WTC11 (cell line): ENCODE data around the gene PCSK1N. TPM values are rescaled to one million over a fixed set of nuclear protein-coding genes. Genes with fewer than 3 reads are reported as not detected.
"Not testable (repeated sequence)": the region's sequence is repeated elsewhere in the genome, so short reads cannot be mapped to it uniquely, and the experiment has no call there.

Source experiments
- ATAC-seq: fragments of 200-7000 bp; cut with Tn5 transposase; 2 replicates; pipeline ENCODE4 v1.10.0; 2021; ENCODE audit warnings: mild to moderate bottlenecking, moderate library complexity
- Bru-seq: library from RNA; stranded (reverse); fragments of 400-500 nt; gene quantifications from one replicate; lab custom pipeline; 2021; lab: Mats Ljungman, UMichigan
- CTCF ChIA-PET: fragments of 300-600 bp; sonication (Branson Sonifier 250); formaldehyde crosslinking; loops from one replicate; lab custom pipeline; 2021; ENCODE audit warnings: antibody characterized with exemption; lab: Charles Lee
- POLR2A ChIA-PET: fragments of 350-600 bp; sonication (Branson Sonifier 250); formaldehyde crosslinking; loops from one replicate; lab custom pipeline; 2021; ENCODE audit warnings: antibody characterized with exemption; lab: Charles Lee
- DNase-seq: peaks from one replicate; pipeline ENCODE4 v3.0.0; 2021; ENCODE audit warnings: low spot score
- H3K27ac Mint-ChIP-seq: 2 replicates; pipeline ENCODE4 v1.8.0; 2021; ENCODE audit warnings: mixed read lengths
- H3K27me3 Mint-ChIP-seq: 2 replicates; pipeline ENCODE4 v1.8.0; 2021; ENCODE audit warnings: low read depth, mild to moderate bottlenecking, moderate library complexity, mixed read lengths
- H3K36me3 Mint-ChIP-seq: 2 replicates; pipeline ENCODE4 v1.8.0; 2021; ENCODE audit warnings: mixed read lengths
- H3K4me1 Mint-ChIP-seq: 2 replicates; pipeline ENCODE4 v1.8.0; 2022; ENCODE audit warnings: mixed read lengths
- H3K4me3 Mint-ChIP-seq: 2 replicates; pipeline ENCODE4 v1.8.0; 2021; ENCODE audit warnings: mild to moderate bottlenecking, moderate library complexity, mixed read lengths
- H3K9me3 Mint-ChIP-seq: 2 replicates; pipeline ENCODE4 v1.8.0; 2021; ENCODE audit warnings: mixed read lengths
- ATF1 ChIP-seq: sonication (generic); formaldehyde crosslinking; IDR thresholded peaks from 2 replicates; pipeline ENCODE4 v1.8.1; 2023; ENCODE audit warnings: mild to moderate bottlenecking, moderate library complexity, missing genetic modification reagents
- ATF2 ChIP-seq: sonication (generic); formaldehyde crosslinking; IDR thresholded peaks from 2 replicates; pipeline ENCODE4 v1.8.1; 2022; ENCODE audit warnings: low read depth, missing genetic modification reagents, borderline replicate concordance
- EMX1 ChIP-seq: fragments of 250-450 bp; sonication (Bioruptor Pico); IDR thresholded peaks from 2 replicates; pipeline ENCODE4 v1.8.0; 2021; ENCODE audit warnings: mild to moderate bottlenecking
- FOXP4 ChIP-seq: sonication (generic); formaldehyde crosslinking; IDR thresholded peaks from 2 replicates; pipeline ENCODE4 v1.8.0; 2022; ENCODE audit warnings: mild to moderate bottlenecking, missing genetic modification reagents
- HMGXB4 ChIP-seq: sonication (generic); formaldehyde crosslinking; IDR thresholded peaks from 2 replicates; pipeline ENCODE4 v1.8.1; 2023; ENCODE audit warnings: mild to moderate bottlenecking, moderate library complexity, missing genetic modification reagents
- TEAD4 ChIP-seq: sonication (generic); formaldehyde crosslinking; IDR thresholded peaks from 2 replicates; pipeline ENCODE4 v1.8.0; 2022; ENCODE audit warnings: mild to moderate bottlenecking, missing genetic modification reagents
- ZNF263 ChIP-seq: sonication (generic); formaldehyde crosslinking; IDR thresholded peaks from 2 replicates; pipeline ENCODE4 v1.8.1; 2022; ENCODE audit warnings: low read depth, mild to moderate bottlenecking, moderate library complexity, missing genetic modification reagents
- ZNF423 ChIP-seq: fragments of 250-450 bp; sonication (Bioruptor Pico); IDR thresholded peaks from 2 replicates; pipeline ENCODE4 v2.1.2; 2022; ENCODE audit warnings: mild to moderate bottlenecking, moderate library complexity
- ZNF512 ChIP-seq: sonication (generic); formaldehyde crosslinking; IDR thresholded peaks from 2 replicates; pipeline ENCODE4 v1.8.1; 2022; ENCODE audit warnings: missing genetic modification reagents, borderline replicate concordance
- long read RNA-seq, 3 experiments: library from RNA in 1 of 3; library from capped mRNA in 1 of 3; library from polyadenylated mRNA in 1 of 3; unstranded in 2 of 3; stranded (forward) in 1 of 3; transcript quantifications; one replicate each; pipeline ENCODE4 v2.0.0, GENCODE V29; 2021
- total RNA-seq: library from RNA; stranded (reverse); gene quantifications from 3 replicates; pipeline ENCODE4 v1.2.3, GENCODE V29; 2021
- TF ChIP-seq, protein P1 (sequence below): sonication (generic); formaldehyde crosslinking; IDR thresholded peaks from 2 replicates; pipeline ENCODE4 v1.8.0; 2023; ENCODE audit warnings: missing genetic modification reagents, mild to moderate bottlenecking, borderline replicate concordance
- TF ChIP-seq, protein P2 (sequence below): fragments of 200-600 bp; IDR thresholded peaks from 2 replicates; pipeline ENCODE4 v1.8.0; 2022; ENCODE audit warnings: antibody characterized with exemption
- TF ChIP-seq, protein P3 (sequence below): sonication (generic); formaldehyde crosslinking; conservative IDR thresholded peaks from 2 replicates; pipeline ENCODE4 v1.8.1; 2023; ENCODE audit warnings: mild to moderate bottlenecking, low read depth, missing genetic modification reagents, moderate library complexity

The PCSK1N gene
- total RNA-seq (7.4 to 8.0 TPM (median 7.5 TPM) in 3 replicates), Bru-seq, nascent RNA (percentile 26 among the genes with signal in this experiment)
- long read RNA-seq, experiment 1, transcript PCSK1N-201 (3 exons, 1,050 nt) = major isoform, 12 of 21 reads
- long read RNA-seq, experiment 1, partial matches to known transcripts = 9 of 21 reads
- long read RNA-seq, experiment 1, other reads (novel, unspliced or antisense) = 0 of 21 reads
- long read RNA-seq, experiment 2, transcript PCSK1N-201 (3 exons, 1,050 nt) = major isoform, 5 of 19 reads
- long read RNA-seq, experiment 2, partial matches to known transcripts = 13 of 19 reads
- long read RNA-seq, experiment 2, other reads (novel, unspliced or antisense) = 1 of 19 reads
- long read RNA-seq, experiment 3 = 0 reads

DNA sequence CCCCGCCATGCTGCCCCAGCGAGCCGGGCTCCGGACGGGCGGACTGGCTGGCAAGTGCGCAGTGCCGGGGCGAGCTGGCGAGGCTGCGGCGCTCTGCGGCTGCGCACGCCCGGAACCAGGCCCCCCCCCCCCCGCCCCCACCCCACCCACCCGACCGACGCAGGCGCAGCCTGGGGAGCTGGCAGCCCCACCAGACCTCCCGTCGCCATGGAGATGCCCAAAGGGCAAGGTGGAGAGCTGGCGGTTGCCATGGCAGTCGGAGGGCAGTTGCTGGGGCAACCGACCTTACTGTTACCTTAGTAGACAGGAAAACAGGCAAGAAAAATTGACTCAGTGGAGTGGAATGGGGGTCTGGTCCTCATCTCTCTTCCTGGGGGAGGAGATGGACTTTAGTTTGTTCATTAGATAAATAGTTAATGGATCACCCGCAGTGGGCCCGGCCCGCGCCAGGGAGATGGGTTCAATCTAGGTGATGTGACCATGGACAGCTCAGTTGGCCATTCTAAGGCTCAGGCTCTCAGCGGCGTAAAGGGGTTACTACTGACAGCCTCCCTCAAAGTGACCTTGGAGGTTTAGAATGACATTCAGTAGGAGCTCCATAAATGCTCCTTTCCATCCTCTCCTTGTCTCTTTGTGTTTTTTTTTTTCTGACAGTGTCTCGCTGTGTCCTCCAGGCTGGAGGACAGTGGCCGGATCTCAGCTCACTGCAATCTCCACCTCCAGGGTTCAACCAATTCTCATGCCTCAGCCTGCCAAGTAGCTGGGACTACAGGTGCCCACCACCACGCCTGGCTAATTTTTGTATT is at the start of gene PCSK1N:
Gene PCSK1N, minus strand, starts transcription at position 87 of the 806 bp plus-strand sequence. Its CDS starts 78 bp downstream, at position 9.
- ATAC-seq = peak; percentile 42; the same call in 1 of the 2 replicates
- Mint-ChIP-seq H3K9me3 (no peaks in the 10 kb centered on the region), H3K4me3 (peak within 1 kb of the TSS; percentile 79), H3K4me1 (peaks cover 9% of the 10 kb centered on the region), H3K36me3 (no peaks in the 10 kb centered on the region), H3K27me3 (peaks cover 54% of the 10 kb centered on the region)
- peak; percentile 30 for DNase-seq
- ChIA-PET CTCF (interaction anchor here (0.9 to 1.2 kb wide), 2 partner anchors 56 to 187 kb away, joined by 3 read pairs; no protein-coding TSS in a partner anchor), POLR2A (no interaction called here)
- no peak for TF ChIP-seq ZNF423
- TF ChIP-seq, all 79 proteins: peak for 0
- no peak within 1 kb of the TSS for H3K27ac Mint-ChIP-seq

DNA sequence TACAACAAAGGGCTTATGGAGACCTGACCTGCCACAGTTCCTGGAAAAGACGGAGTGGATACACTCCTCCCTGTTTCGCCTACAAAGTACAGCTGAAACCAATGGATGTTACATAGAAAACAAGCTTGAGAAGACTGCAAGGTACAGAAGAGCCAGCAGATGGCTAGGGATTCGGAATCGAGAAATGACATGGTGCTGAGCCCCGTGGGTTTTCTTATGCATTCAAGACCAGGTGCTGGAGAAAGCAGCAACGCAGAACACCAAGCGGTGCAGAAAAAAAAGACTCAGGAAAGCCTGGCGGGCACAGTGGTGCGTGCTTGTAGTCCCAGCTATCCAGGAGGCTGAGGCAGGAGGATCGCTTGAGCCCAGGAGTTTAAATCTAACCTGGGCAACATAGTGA is 48.3 kb upstream of the PCSK1N start:
- Mint-ChIP-seq H3K9me3 (no peaks in the 10 kb centered on the region), H3K4me1 (no peaks in the 10 kb centered on the region), H3K27ac (no peak overlapping the region), H3K27me3 (no peaks in the 10 kb centered on the region; the same call in 1 of the 2 replicates), H3K36me3 (no peaks in the 10 kb centered on the region), H3K4me3 (no peak overlapping the region)
- ChIA-PET CTCF (no interaction called here), POLR2A (no interaction called here)
- no peak for TF ChIP-seq TEAD4
- TF ChIP-seq, protein P1, sequence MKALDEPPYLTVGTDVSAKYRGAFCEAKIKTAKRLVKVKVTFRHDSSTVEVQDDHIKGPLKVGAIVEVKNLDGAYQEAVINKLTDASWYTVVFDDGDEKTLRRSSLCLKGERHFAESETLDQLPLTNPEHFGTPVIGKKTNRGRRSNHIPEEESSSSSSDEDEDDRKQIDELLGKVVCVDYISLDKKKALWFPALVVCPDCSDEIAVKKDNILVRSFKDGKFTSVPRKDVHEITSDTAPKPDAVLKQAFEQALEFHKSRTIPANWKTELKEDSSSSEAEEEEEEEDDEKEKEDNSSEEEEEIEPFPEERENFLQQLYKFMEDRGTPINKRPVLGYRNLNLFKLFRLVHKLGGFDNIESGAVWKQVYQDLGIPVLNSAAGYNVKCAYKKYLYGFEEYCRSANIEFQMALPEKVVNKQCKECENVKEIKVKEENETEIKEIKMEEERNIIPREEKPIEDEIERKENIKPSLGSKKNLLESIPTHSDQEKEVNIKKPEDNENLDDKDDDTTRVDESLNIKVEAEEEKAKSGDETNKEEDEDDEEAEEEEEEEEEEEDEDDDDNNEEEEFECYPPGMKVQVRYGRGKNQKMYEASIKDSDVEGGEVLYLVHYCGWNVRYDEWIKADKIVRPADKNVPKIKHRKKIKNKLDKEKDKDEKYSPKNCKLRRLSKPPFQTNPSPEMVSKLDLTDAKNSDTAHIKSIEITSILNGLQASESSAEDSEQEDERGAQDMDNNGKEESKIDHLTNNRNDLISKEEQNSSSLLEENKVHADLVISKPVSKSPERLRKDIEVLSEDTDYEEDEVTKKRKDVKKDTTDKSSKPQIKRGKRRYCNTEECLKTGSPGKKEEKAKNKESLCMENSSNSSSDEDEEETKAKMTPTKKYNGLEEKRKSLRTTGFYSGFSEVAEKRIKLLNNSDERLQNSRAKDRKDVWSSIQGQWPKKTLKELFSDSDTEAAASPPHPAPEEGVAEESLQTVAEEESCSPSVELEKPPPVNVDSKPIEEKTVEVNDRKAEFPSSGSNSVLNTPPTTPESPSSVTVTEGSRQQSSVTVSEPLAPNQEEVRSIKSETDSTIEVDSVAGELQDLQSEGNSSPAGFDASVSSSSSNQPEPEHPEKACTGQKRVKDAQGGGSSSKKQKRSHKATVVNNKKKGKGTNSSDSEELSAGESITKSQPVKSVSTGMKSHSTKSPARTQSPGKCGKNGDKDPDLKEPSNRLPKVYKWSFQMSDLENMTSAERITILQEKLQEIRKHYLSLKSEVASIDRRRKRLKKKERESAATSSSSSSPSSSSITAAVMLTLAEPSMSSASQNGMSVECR (CRISPR knock-in tag) = no peak
- no peak for TF ChIP-seq ZNF512 (CRISPR knock-in tag)
- TF ChIP-seq FOXP4 (CRISPR knock-in tag) = no peak
- TF ChIP-seq ATF2 (CRISPR knock-in tag) = no peak
- TF ChIP-seq, protein P2, sequence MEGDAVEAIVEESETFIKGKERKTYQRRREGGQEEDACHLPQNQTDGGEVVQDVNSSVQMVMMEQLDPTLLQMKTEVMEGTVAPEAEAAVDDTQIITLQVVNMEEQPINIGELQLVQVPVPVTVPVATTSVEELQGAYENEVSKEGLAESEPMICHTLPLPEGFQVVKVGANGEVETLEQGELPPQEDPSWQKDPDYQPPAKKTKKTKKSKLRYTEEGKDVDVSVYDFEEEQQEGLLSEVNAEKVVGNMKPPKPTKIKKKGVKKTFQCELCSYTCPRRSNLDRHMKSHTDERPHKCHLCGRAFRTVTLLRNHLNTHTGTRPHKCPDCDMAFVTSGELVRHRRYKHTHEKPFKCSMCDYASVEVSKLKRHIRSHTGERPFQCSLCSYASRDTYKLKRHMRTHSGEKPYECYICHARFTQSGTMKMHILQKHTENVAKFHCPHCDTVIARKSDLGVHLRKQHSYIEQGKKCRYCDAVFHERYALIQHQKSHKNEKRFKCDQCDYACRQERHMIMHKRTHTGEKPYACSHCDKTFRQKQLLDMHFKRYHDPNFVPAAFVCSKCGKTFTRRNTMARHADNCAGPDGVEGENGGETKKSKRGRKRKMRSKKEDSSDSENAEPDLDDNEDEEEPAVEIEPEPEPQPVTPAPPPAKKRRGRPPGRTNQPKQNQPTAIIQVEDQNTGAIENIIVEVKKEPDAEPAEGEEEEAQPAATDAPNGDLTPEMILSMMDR = no peak
- TF ChIP-seq HMGXB4 (CRISPR knock-in tag) = no peak
- TF ChIP-seq EMX1 (CRISPR knock-in tag) = no peak
- no peak for TF ChIP-seq ATF1 (CRISPR knock-in tag)
- no peak for TF ChIP-seq ZNF263
- TF ChIP-seq, protein P3, sequence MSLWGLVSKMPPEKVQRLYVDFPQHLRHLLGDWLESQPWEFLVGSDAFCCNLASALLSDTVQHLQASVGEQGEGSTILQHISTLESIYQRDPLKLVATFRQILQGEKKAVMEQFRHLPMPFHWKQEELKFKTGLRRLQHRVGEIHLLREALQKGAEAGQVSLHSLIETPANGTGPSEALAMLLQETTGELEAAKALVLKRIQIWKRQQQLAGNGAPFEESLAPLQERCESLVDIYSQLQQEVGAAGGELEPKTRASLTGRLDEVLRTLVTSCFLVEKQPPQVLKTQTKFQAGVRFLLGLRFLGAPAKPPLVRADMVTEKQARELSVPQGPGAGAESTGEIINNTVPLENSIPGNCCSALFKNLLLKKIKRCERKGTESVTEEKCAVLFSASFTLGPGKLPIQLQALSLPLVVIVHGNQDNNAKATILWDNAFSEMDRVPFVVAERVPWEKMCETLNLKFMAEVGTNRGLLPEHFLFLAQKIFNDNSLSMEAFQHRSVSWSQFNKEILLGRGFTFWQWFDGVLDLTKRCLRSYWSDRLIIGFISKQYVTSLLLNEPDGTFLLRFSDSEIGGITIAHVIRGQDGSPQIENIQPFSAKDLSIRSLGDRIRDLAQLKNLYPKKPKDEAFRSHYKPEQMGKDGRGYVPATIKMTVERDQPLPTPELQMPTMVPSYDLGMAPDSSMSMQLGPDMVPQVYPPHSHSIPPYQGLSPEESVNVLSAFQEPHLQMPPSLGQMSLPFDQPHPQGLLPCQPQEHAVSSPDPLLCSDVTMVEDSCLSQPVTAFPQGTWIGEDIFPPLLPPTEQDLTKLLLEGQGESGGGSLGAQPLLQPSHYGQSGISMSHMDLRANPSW (CRISPR knock-in tag) = no peak
- ATAC-seq (no peak), DNase-seq (no peak)

DNA sequence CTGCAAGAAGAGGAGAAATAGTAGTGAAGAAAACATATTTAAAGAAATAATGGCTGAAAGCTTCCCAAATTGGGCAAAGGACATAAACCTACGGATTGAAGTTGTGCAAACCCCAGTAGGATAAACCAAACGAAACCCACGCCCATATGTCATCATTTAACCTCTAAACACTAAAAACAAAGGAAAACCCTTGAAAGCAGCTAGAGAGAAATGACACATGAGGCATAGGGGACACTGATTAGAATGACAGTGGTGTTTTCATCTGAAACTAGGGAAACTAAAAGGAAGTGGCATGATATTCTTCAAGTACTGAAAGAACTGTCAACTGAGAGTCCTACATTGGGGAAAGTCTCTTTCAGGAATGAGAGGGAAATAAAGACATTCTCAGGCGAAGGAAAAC is 41.5 kb upstream of the PCSK1N start:
- CTCF ChIA-PET, H3K9me3 Mint-ChIP-seq: not testable (repeated sequence)

More for the DNA sequence above, 41.5 kb upstream of the PCSK1N start:
- ATAC-seq, DNase-seq, H3K27ac Mint-ChIP-seq, H3K4me1 Mint-ChIP-seq, H3K36me3 Mint-ChIP-seq, POLR2A ChIA-PET, H3K4me3 Mint-ChIP-seq, H3K27me3 Mint-ChIP-seq: not testable (repeated sequence)
